MCF 10A (cell line): ENCODE data around the gene PPP6R2. TPM values are rescaled to one million over a fixed set of nuclear protein-coding genes. Genes with fewer than 3 reads are reported as not detected.

ENCODE experiments used
- BruUV-seq: library from RNA; stranded (reverse); fragments of 400-500 nt; replicated peaks from 2 replicates; lab custom pipeline; 2021; lab: Mats Ljungman, UMichigan
- CTCF ChIA-PET: fragments of 300-600 bp; sonication (Branson Sonifier 250); formaldehyde crosslinking; extraction: SDS; loops from one replicate; lab custom pipeline; 2021; ENCODE audit warnings: antibody characterized with exemption, inconsistent platforms; lab: Yijun Ruan, JAX
- POLR2A ChIA-PET: fragments of 300-600, 350-650 bp; sonication (Branson Sonifier 250); formaldehyde crosslinking; extraction: SDS; loops from one replicate; lab custom pipeline; 2020; ENCODE audit warnings: antibody characterized with exemption, inconsistent platforms; lab: Yijun Ruan, JAX
- DNase-seq: peaks from one replicate; pipeline ENCODE4 v3.0.0-alpha.2; 2018; ENCODE audit not compliant: unreplicated experiment
- H3K27ac Mint-ChIP-seq: one replicate; pipeline ENCODE4 v1.8.0; 2022; ENCODE audit warnings: mild to moderate bottlenecking, low read depth, mixed read lengths; ENCODE audit not compliant: unreplicated experiment
- H3K27me3 Mint-ChIP-seq: one replicate; pipeline ENCODE4 v1.8.0; 2022; ENCODE audit warnings: mixed read lengths; ENCODE audit not compliant: insufficient read depth, unreplicated experiment
- H3K36me3 Mint-ChIP-seq: one replicate; pipeline ENCODE4 v1.8.0; 2022; ENCODE audit warnings: mild to moderate bottlenecking, moderate library complexity, mixed read lengths; ENCODE audit not compliant: insufficient read depth, unreplicated experiment
- H3K4me1 Mint-ChIP-seq: one replicate; pipeline ENCODE4 v1.8.0; 2022; ENCODE audit warnings: mixed read lengths; ENCODE audit not compliant: insufficient read depth, unreplicated experiment
- H3K4me3 Mint-ChIP-seq: one replicate; pipeline ENCODE4 v1.8.0; 2022; ENCODE audit warnings: mild to moderate bottlenecking, moderate library complexity, mixed read lengths; ENCODE audit not compliant: unreplicated experiment
- H3K9me3 Mint-ChIP-seq: one replicate; pipeline ENCODE4 v1.8.0; 2022; ENCODE audit warnings: mixed read lengths; ENCODE audit not compliant: unreplicated experiment
- intact Hi-C: fragments of 100-400 bp; cut with micrococcal nuclease; formaldehyde crosslinking; loops from 2 replicates; pipeline ENCODE4 v1.14.1; 2022
- total RNA-seq: library from RNA; stranded (reverse); gene quantifications from 2 replicates; pipeline ENCODE4 v1.2.3, GENCODE V29; 2022
- TF ChIP-seq, protein P1 (sequence below): fragments of 200-600 bp; IDR thresholded peaks from one replicate; pipeline ENCODE4 v1.8.0; 2022; ENCODE audit warnings: antibody characterized with exemption, mild to moderate bottlenecking; ENCODE audit not compliant: unreplicated experiment

PPP6R2 gene
- total RNA-seq, 1 experiment from 2014 or later: 30.1 TPM

DNA sequence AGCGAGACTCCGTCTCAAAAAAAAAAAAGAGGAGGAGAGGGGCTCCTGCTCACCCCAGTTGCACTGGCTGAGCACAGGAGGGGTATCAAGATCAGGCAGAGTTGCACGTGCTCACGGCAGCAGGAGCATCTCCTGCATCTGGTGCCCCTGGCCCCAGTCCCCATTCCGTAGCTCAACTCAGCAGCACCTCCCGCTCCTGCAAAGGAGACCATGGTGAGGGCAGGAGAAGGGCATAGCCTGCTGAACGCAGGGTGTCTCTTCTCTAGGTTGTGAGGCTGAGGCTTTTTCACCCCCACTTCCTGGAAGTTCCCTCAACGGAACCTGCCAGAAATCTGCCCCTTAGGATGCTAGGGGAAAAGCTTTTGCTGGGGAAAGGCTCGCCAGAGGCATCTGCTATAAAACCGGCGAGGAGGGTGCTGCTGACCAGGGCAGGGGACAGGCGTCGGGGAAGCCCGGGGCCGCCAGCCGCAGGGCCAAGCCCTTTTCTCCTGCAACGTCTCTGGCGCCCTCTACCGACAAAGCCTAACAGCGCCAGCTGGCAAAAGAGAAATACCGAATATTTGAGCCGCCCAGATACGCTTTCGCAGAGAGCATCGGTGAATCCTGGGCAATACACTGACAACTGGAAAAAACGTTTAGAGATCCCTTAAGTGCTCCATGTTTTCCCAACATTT, 1.0 kb upstream of the PPP6R2 start:
- no peaks in the 10 kb centered on the region for H3K9me3 Mint-ChIP-seq
- TF ChIP-seq, protein P1, sequence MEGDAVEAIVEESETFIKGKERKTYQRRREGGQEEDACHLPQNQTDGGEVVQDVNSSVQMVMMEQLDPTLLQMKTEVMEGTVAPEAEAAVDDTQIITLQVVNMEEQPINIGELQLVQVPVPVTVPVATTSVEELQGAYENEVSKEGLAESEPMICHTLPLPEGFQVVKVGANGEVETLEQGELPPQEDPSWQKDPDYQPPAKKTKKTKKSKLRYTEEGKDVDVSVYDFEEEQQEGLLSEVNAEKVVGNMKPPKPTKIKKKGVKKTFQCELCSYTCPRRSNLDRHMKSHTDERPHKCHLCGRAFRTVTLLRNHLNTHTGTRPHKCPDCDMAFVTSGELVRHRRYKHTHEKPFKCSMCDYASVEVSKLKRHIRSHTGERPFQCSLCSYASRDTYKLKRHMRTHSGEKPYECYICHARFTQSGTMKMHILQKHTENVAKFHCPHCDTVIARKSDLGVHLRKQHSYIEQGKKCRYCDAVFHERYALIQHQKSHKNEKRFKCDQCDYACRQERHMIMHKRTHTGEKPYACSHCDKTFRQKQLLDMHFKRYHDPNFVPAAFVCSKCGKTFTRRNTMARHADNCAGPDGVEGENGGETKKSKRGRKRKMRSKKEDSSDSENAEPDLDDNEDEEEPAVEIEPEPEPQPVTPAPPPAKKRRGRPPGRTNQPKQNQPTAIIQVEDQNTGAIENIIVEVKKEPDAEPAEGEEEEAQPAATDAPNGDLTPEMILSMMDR: peak; percentile 92
- intact Hi-C loops: loop anchor here (1.0 to 5.0 kb wide), 7 partner anchors 59 to 279 kb away; no protein-coding TSS in a partner anchor
- H3K27me3 Mint-ChIP-seq: no peaks in the 10 kb centered on the region
- H3K4me1 Mint-ChIP-seq: no peaks in the 10 kb centered on the region
- CTCF ChIA-PET: interaction anchor here (0.6 to 2.6 kb wide), 25 partner anchors 9 to 396 kb away, joined by 3 to 24 read pairs (median 5); partner anchors contain the start of genes ACR, DENND6B, HDAC10 and PLXNB2
- POLR2A ChIA-PET: interaction anchor here (0.6 to 2.9 kb wide), 9 partner anchors 11 to 373 kb away, joined by 3 to 26 read pairs (median 4); partner anchors contain the start of gene HDAC10
- H3K27ac Mint-ChIP-seq: no peak overlapping the region
- H3K36me3 Mint-ChIP-seq: no peaks in the 10 kb centered on the region
- DNase-seq: peak; percentile 90
- peak overlapping the region; percentile 69 for H3K4me3 Mint-ChIP-seq
- no TSS peak for BruUV-seq

DNA sequence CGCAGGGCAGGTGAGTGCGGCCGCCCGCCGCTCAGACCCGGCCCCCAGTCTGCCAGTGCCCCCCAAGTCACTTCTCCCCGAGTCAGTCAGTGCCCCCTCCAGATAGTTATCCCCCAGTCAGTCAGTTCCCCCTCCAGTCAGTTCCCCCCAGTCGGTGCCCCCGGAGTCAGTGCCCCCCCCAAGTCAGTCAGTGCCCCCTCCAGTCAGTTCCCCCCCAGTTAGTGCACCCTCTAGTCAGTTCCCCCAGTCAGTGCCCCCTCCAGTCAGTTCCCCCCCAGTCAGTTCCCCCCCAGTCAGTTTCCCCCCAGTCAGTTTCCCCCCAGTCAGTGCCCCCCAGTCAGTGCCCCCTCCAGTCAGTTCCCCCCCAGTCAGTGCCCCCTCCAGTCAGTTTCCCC, 411 bp downstream of the PPP6R2 start:
- POLR2A ChIA-PET: interaction anchor here (0.7 kb wide), 2 partner anchors 98 to 102 kb away, joined by 3 read pairs; no protein-coding TSS in a partner anchor
- Mint-ChIP-seq H3K9me3 (no peaks in the 10 kb centered on the region), H3K4me1 (no peaks in the 10 kb centered on the region), H3K27ac (no peak overlapping the region), H3K27me3 (no peaks in the 10 kb centered on the region), H3K36me3 (no peaks in the 10 kb centered on the region), H3K4me3 (peak overlapping the region; percentile 69)
- intact Hi-C loops: loop anchor here (2.0 to 5.0 kb wide), 4 partner anchors 61 to 277 kb away; no protein-coding TSS in a partner anchor
- TF ChIP-seq, protein P1: no peak
- CTCF ChIA-PET: interaction anchor here (0.6 kb wide), 2 partner anchors 19 to 97 kb away, joined by 3 to 4 read pairs; no protein-coding TSS in a partner anchor
- DNase-seq: no peak
- BruUV-seq: no TSS peak

DNA sequence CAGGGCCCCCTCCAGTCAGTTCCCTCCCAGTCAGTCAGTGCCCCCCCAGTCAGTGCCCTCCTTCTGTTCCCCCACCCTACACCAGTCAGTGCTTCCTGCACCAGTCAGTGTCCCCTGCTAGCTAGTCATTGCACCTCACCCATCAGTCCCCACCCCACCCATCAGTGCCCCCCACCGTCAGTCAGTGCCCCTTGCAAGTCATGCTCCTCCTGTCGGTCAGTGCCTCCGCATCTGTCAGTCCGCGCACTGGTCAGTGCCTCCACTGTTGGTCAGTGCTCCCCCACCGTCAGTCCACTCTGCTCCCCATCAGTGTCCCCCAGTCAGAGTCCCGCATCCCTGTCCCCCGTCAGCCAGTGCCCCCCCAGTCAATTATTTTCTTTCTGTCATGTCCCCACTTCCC, 3.3 kb downstream of the PPP6R2 start:
- BruUV-seq: no TSS peak
- no peak overlapping the region for H3K27ac Mint-ChIP-seq

DNA sequence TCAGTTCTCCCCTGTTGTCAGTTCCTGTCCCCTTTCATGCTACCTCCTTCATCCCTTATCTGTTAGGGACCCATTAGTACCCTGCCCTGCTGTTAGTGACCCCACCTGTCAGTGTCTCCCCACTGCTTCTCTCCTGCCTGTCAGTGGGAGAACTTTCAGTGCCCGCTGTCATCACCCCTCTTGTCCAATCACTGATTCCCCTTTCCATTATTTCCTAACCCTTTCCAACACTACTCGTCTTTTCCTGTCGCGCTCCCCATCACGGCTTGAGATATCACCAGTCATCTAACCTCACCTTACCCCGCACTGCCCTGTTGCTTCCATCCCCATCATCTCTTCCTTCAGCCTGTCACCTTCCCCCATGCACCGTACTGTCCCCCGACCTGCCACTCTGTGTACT, 4.0 kb downstream of the PPP6R2 start:
- TF ChIP-seq, protein P1: no peak
- Mint-ChIP-seq H3K4me1 (no peaks in the 10 kb centered on the region), H3K4me3 (no peak overlapping the region), H3K36me3 (peaks cover 19% of the 10 kb centered on the region), H3K9me3 (no peaks in the 10 kb centered on the region), H3K27ac (no peak overlapping the region), H3K27me3 (no peaks in the 10 kb centered on the region)
- no TSS peak for BruUV-seq
- ChIA-PET POLR2A (no interaction called here), CTCF (interaction anchor here (0.5 to 0.6 kb wide), 2 partner anchors 96 to 197 kb away, joined by 3 read pairs; partner anchors contain the start of gene HDAC10)
- intact Hi-C loops: no loop called here
- DNase-seq: no peak

More for the DNA sequence above, 3.3 kb downstream of the PPP6R2 start:
- ChIA-PET CTCF (no interaction called here), POLR2A (no interaction called here)
- H3K9me3 Mint-ChIP-seq: no peaks in the 10 kb centered on the region
- no peaks in the 10 kb centered on the region for H3K27me3 Mint-ChIP-seq
- TF ChIP-seq, protein P1: no peak
- H3K4me3 Mint-ChIP-seq: no peak overlapping the region
- intact Hi-C loops: no loop called here
- no peaks in the 10 kb centered on the region for H3K4me1 Mint-ChIP-seq
- H3K36me3 Mint-ChIP-seq: peaks cover 12% of the 10 kb centered on the region
- DNase-seq: no peak
